Endodermal cell (in vitro differentiated cells): Measurements from ENCODE around the gene EMC9. TPM values are rescaled to one million over a fixed set of nuclear protein-coding genes. Genes with fewer than 3 reads are reported as not detected.
A peak's percentile ranks its signal among the peaks of the same experiment; 100 is the strongest.

ENCODE experiments used
- DNase-seq: peaks from one replicate; pipeline ENCODE4 v3.0.0-alpha.2; 2017
- H3K27ac ChIP-seq: 2 replicates; pipeline ENCODE4 v1.5.1; 2013; ENCODE audit warnings: mild to moderate bottlenecking, low read depth, low read length, moderate library complexity
- H3K27me3 ChIP-seq: 2 replicates; pipeline ENCODE4 v1.6.1; 2013; ENCODE audit warnings: mild to moderate bottlenecking, low read length, moderate library complexity; ENCODE audit not compliant: insufficient read depth, control insufficient read depth, poor library complexity, severe bottlenecking
- H3K36me3 ChIP-seq: 2 replicates; pipeline ENCODE4 v1.7.0; 2013; ENCODE audit warnings: mild to moderate bottlenecking, low read length, moderate library complexity; ENCODE audit not compliant: control insufficient read depth, insufficient read depth
- H3K4me1 ChIP-seq: one replicate; pipeline ENCODE4 v1.7.0; 2013; ENCODE audit warnings: low read length; ENCODE audit not compliant: control insufficient read depth, insufficient read depth
- H3K4me3 ChIP-seq: 2 replicates; pipeline ENCODE4 v1.5.1; 2013; ENCODE audit warnings: mild to moderate bottlenecking, low read length, moderate library complexity
- H3K9ac ChIP-seq: 2 replicates; pipeline ENCODE4 v1.6.1; 2013; ENCODE audit warnings: mild to moderate bottlenecking, low read length, moderate library complexity; ENCODE audit not compliant: poor library complexity, severe bottlenecking; ENCODE audit errors: extremely low read depth
- H3K9me3 ChIP-seq: 2 replicates; pipeline ENCODE4 v1.6.1; 2013; ENCODE audit warnings: mild to moderate bottlenecking, low read length, moderate library complexity; ENCODE audit not compliant: control insufficient read depth
- H3K27ac Mint-ChIP-seq: 2 replicates; pipeline ENCODE4 v1.8.0; 2020; ENCODE audit warnings: mixed read lengths
- H3K27me3 Mint-ChIP-seq: 2 replicates; pipeline ENCODE4 v1.8.0; 2021; ENCODE audit warnings: mild to moderate bottlenecking, mixed read lengths; ENCODE audit not compliant: insufficient read depth
- H3K36me3 Mint-ChIP-seq: 2 replicates; pipeline ENCODE4 v1.8.0; 2020; ENCODE audit warnings: low read depth, mixed read lengths
- H3K4me1 Mint-ChIP-seq: 2 replicates; pipeline ENCODE4 v1.8.0; 2020; ENCODE audit warnings: mixed read lengths
- H3K4me3 Mint-ChIP-seq: 2 replicates; pipeline ENCODE4 v1.8.0; 2020; ENCODE audit warnings: mild to moderate bottlenecking, moderate library complexity, mixed read lengths
- H3K9me3 Mint-ChIP-seq: 2 replicates; pipeline ENCODE4 v1.8.0; 2020; ENCODE audit warnings: mild to moderate bottlenecking, mixed read lengths
- CTCF ChIP-seq: fragments of 200-600 bp; sonication (generic); conservative IDR thresholded peaks from 2 replicates; pipeline ENCODE4 v1.5.0; 2021; ENCODE audit warnings: antibody characterized with exemption, mild to moderate bottlenecking
- WGBS, 2 experiments: methylation state at CpG; one replicate each; pipeline versions ENCODE4 v1.1.5 to v1.1.7; 2013; ENCODE audit warnings: missing lambda C conversion rate in 2 of 2, mixed read lengths in 1 of 2; ENCODE audit not compliant: insufficient coverage in 1 of 2, insufficient read length in 1 of 2; 5-methylcytosine and 5-hydroxymethylcytosine counted together
- total RNA-seq, 2 donors: library from RNA; stranded (reverse); fragmentation: NEBNext Ultra II Directional in 1 of 2; extraction: Animal tissue kit (Norgen Biotek cat#: 25700) in 1 of 2; gene quantifications; 2 replicates in 1 of 2; 3 replicates in 1 of 2; pipeline ENCODE4 v1.2.1, GENCODE V29; 2021

The EMC9 gene
- total RNA-seq, 2 donors from 2014 or later = 34.0 to 39.5 TPM

- H3K9me3 ChIP-seq = no peaks in the 10 kb centered on the region
- H3K4me1 ChIP-seq = no peaks in the 10 kb centered on the region
- Mint-ChIP-seq H3K27ac (peak within 1 kb of the TSS; percentile 93), H3K4me1 (peaks cover 32% of the 10 kb centered on the region), H3K36me3 (peaks cover 11% of the 10 kb centered on the region), H3K27me3 (peaks cover 13% of the 10 kb centered on the region), H3K4me3 (peak within 1 kb of the TSS; percentile 90), H3K9me3 (no peaks in the 10 kb centered on the region)
- TF ChIP-seq CTCF = peak; percentile 27
- H3K27me3 ChIP-seq = no peaks in the 10 kb centered on the region
- DNase-seq = peak; percentile 99
- H3K4me3 ChIP-seq = peak within 1 kb of the TSS; percentile 87
- H3K9ac ChIP-seq = peak within 1 kb of the TSS; percentile 78
- WGBS, 2 experiments = 1 to 2% methylated on average over 34 to 68 of the region's 68 CpGs
- H3K27ac ChIP-seq = peak within 1 kb of the TSS; percentile 29
- H3K36me3 ChIP-seq = no peaks in the 10 kb centered on the region
Measured at GRCh38 chr14:24093901-24094840, 47.2 kb downstream of the EMC9 start, which contains the start of gene PCK2. Gene PCK2, plus strand, starts transcription at chr14:24094311. Its CDS starts 95 bp downstream, at chr14:24094406.

GRCh38 chr14:24093207-24093900, 48.0 kb downstream of the EMC9 start:
- H3K4me3 ChIP-seq = no peak overlapping the region
- peaks cover 11% of the 10 kb centered on the region for H3K36me3 Mint-ChIP-seq
- no peaks in the 10 kb centered on the region for H3K4me1 ChIP-seq

More at GRCh38 chr14:24093207-24093900, 48.0 kb downstream of the EMC9 start:
- H3K27ac ChIP-seq = no peak overlapping the region
- no peaks in the 10 kb centered on the region for H3K9me3 ChIP-seq
- peaks cover 13% of the 10 kb centered on the region for H3K27me3 Mint-ChIP-seq
- no peaks in the 10 kb centered on the region for H3K9me3 Mint-ChIP-seq
- WGBS, 2 experiments = 84 to 85% methylated on average over 14 to 19 of the region's 19 CpGs
- no peak overlapping the region for H3K9ac ChIP-seq
- no peak for TF ChIP-seq CTCF
- peak overlapping the region; percentile 90 for H3K4me3 Mint-ChIP-seq
- H3K36me3 ChIP-seq = no peaks in the 10 kb centered on the region
- DNase-seq = no peak
- H3K4me1 Mint-ChIP-seq = peaks cover 32% of the 10 kb centered on the region
- H3K27ac Mint-ChIP-seq = peak overlapping the region; percentile 92
- H3K27me3 ChIP-seq = no peaks in the 10 kb centered on the region
